LHCN-M2 (cell line): Measurements from ENCODE around the gene SMARCD1. TPM values are rescaled to one million over a fixed set of nuclear protein-coding genes. Genes with fewer than 3 reads are reported as not detected.
"Not testable (repeated sequence)": the region's sequence is repeated elsewhere in the genome, so short reads cannot be mapped to it uniquely, and the experiment has no call there.

Experiments
- DNase-seq: peaks from one replicate; pipeline ENCODE4 v3.0.0-alpha.2; 2012; ENCODE audit warnings: low read depth
- total RNA-seq: library from RNA; depleted of rRNA; stranded (reverse); fragments of >200 nt; gene quantifications from 2 replicates; pipeline ENCODE4 v1.2.3, GENCODE V29; 2014; rRNA removed

Gene SMARCD1
- total RNA-seq, 1 experiment from 2014 or later: 66.8 TPM

DNA sequence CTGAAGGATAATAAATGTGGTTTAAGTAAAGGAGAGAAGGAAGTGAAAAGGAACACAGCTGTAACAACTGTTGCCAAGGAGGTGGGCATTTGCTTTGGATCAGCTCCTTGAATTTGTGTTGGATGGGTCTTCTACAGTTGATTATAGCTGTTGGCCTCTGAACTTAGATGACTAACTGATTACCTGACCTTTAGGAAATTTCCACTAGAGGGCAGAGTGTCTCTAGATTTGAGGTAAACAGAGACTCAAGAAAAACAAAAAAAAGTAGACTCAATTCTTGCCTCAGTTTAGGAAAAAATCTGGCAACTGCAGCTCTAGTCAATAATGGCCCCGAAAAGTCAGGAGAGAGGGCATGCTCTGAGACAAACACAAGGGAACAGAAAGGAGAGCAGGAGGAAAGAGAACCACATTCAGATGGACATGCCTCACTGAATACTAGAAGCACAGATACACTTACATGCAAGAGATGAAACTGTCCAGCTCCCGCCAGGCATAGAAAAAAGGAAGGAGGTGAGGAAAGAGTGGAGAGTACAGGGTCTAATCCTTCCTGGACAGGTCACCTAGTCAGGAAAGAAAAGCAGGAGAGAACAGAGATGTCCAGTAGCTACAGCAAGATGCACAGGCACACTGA is 47.5 kb downstream of the SMARCD1 start:
- peak; percentile 64 for DNase-seq

DNA sequence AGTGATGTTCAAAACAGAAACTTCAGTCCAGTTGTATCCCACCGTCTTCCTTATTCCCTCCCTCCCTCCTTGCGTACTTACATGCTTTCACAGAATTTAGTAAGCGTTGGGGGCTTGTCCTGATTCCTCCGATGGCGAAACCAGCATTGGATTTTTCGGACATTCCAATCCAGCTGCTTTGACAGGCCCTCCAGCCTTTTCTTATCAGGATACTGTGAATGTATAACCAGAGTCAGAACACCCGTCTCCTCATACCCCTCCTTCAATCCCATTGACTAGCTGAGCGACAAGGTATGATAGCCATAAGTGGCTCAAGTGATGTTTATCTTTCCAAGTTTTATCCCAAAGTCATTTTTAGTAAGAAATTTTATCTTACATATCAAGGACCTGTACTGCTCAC is 57.9 kb downstream of the SMARCD1 start:
- no peak for DNase-seq

DNA sequence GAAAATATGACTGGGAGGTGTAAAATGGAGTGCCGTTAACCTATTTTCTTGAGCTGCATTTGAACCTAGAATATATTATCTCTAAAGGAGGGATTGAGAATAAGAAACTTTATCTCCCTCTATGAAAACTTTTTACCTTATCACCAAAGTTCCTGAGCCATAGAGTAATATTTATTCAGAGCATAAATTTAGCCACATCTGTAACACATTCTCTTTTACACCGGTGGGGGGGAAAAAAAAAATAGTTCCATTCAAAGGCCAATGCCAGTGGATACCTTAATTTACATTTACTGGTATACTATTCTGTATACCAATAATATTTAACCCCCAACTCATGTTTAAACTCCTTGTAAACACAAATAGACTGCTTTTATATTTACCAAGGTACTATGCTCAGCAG is 60.3 kb downstream of the SMARCD1 start:
- DNase-seq: no peak

DNA sequence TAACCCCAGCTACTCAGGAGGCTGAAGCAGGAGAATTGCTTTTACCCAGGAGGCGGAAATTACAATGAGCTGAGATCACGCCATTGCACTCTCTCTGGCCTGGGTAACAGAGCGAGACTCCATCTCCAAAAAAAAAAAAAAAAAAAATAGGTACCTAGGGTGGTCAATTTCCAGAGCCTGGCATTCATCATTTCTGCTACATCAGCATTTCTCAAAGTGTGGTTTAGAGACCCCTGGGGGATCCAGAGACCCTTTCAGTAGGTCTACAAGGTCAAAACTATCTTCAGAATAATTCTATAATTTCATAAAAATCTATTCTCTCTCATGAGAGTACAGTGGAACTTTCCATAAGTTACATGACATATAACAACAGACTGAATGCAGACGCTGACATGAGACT is 62.1 kb downstream of the SMARCD1 start:
- no peak for DNase-seq

DNA sequence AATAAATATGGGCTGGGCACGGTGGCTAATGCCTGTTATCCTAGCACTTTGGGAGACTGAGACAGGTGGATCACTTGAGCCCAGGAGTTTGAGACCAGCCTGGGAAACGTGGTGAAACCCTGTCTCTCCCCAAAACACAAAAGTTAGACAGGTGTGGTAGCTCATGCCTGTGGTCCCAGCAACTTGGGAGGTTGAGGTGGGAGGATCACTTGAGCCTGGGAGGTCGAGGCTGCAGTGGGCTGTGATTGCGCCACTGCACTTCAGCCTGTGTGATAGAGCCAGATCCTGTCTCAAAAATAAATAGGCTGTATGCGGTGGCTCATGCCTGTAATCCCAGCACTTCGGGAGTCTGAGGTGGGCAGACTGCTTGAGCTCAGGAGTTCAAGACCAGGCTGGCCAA is 62.9 kb downstream of the SMARCD1 start:
- DNase-seq: not testable (repeated sequence)

DNA sequence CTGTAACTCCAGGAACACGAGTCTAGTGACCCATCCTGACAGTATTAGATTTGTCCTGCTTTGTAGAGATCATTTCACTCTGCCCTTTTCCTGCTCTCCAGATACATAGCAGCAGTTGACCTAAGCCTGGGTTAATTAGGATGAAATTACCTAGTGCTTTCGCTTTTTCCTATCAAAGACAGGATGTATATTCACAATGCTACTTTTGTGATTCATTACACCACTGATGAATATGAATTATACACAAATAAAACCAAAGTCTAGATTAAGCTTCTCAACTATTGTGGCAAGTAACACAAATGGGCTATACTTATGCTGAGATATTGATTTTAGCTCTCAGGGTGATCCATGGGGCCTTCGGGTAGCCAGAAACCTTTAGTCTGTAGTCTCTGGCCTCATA is 64.2 kb downstream of the SMARCD1 start:
- DNase-seq: no peak

Other genes with a start within 250 kb of the SMARCD1 start
- gene BCDIN3D, start 242.2 kb upstream of the SMARCD1 start, total RNA-seq: 2.5 and 2.9 TPM in 2 replicates
- 4.1 and 4.2 TPM in 2 replicates for gene FAIM2, start 181.4 kb upstream of the SMARCD1 start, total RNA-seq
- gene AQP2, start 134.6 kb upstream of the SMARCD1 start, total RNA-seq: not detected in 2 replicates
- 0.11 TPM in 1 of 2 replicates, not detected in the other for gene AQP5, start 123.5 kb upstream of the SMARCD1 start, total RNA-seq
- not detected in 2 replicates for gene AQP6, start 112.4 kb upstream of the SMARCD1 start, total RNA-seq
- gene RACGAP1, start 59.8 kb upstream of the SMARCD1 start, total RNA-seq: 167 and 177 TPM in 2 replicates
- gene ASIC1, start 27.7 kb upstream of the SMARCD1 start, total RNA-seq: 1.2 and 4.3 TPM in 2 replicates
- 0.17 TPM in 1 of 2 replicates, not detected in the other for gene GPD1, start 18.7 kb downstream of the SMARCD1 start, total RNA-seq
- gene COX14, start 26.9 kb downstream of the SMARCD1 start, total RNA-seq: 41.7 and 44.0 TPM in 2 replicates
- 30.7 and 30.8 TPM in 2 replicates for gene CERS5, start 82.0 kb downstream of the SMARCD1 start, total RNA-seq
- gene LIMA1, start 198.2 kb downstream of the SMARCD1 start, total RNA-seq: 74.7 and 85.9 TPM in 2 replicates